ENCODE data around the gene TRIM47.

- TF ChIP-seq CTCF (CRISPR knock-in tag; IDR thresholded peaks at IDR 0.05) (no peak), ZNF274 (CRISPR knock-in tag; IDR thresholded peaks at IDR 0.05) (no peak), PRDM10 (CRISPR knock-in tag; IDR thresholded peaks at IDR 0.05; ENCODE audit: low read depth) (no peak), RFX5 (IDR thresholded peaks at IDR 0.05; ENCODE audit: low read depth, low read length) (no peak), ARID5B (CRISPR knock-in tag; IDR thresholded peaks at IDR 0.05) (no peak), TAF1 (CRISPR knock-in tag; IDR thresholded peaks at IDR 0.05) (no peak), ZNF766 (CRISPR knock-in tag; IDR thresholded peaks at IDR 0.05; ENCODE audit: borderline replicate concordance) (no peak), ZFP36 (IDR thresholded peaks at IDR 0.05; ENCODE audit: borderline replicate concordance, low read depth, low read length, partially characterized antibody) (no peak), PHF8 (CRISPR knock-in tag; IDR thresholded peaks at IDR 0.05) (no peak), SIN3A (IDR thresholded peaks at IDR 0.05; ENCODE audit: borderline replicate concordance, low read depth, low read length) (no peak), PAXIP1 (CRISPR knock-in tag; conservative IDR thresholded peaks at IDR 0.05) (no peak)
Observed at GRCh38 chr17:75832164-75832651, 46.2 kb downstream of the TRIM47 start.

All from HepG2 (cell line).